ENCODE measurements around the gene CAPZA1. TPM values are rescaled to one million over a fixed set of nuclear protein-coding genes. Genes with fewer than 3 reads are reported as not detected.
"Not testable (repeated sequence)": the region's sequence is repeated elsewhere in the genome, so short reads cannot be mapped to it uniquely, and the experiment has no call there.

The CAPZA1 gene
- total and polyA plus RNA-seq, 12 donors = 60.1 to 178 (median 94.0) TPM

- WGBS, 4 donors = 0% methylated on average over 21 to 48 of the region's 48 CpGs
- H3K9me3 ChIP-seq (replicated peaks in 1 of 3) = no peaks in the 10 kb centered on the region
- peaks cover 17 to 43% of the 10 kb centered on the region in 2 donors for H3K4me1 ChIP-seq (replicated peaks in 1 of 2)
- H3K36me3 ChIP-seq (replicated peaks in 1 of 2) = peaks cover 0 to 6% of the 10 kb centered on the region in 2 donors
- no peak for TF ChIP-seq CTCF (IDR thresholded peaks at IDR 0.05)
- no peak for TF ChIP-seq POLR2A (IDR thresholded peaks at IDR 0.05)
- peak within 1 kb of the TSS; percentile 69 to 93 (median 88) for H3K4me3 ChIP-seq
- H3K27me3 ChIP-seq = no peaks in the 10 kb centered on the region
- H3K27ac ChIP-seq = peak within 1 kb of the TSS; percentile 95 to 99 (median 96)
- DNase-seq = peak; percentile 67 to 83 (median 76)
- intact Hi-C loops (cut with DNase I) = loop anchor here (5.0 to 10.0 kb wide), 5 partner anchors 88 to 224 kb away; partner anchors contain the start of genes CTTNBP2NL (in 1 of the 2), RHOC (in 1 of the 2) and WNT2B (in 1 of the 2)
Observed at GRCh38 chr1:112618721-112619517, 713 bp upstream of the CAPZA1 start, which contains the start of gene ST7L. Gene ST7L, minus strand, starts transcription at chr1:112619141. Its CDS starts 28 bp downstream, at chr1:112619113.

- Histone ChIP-seq H3K36me3 (replicated peaks in 1 of 2) (peaks cover 0 to 4% of the 10 kb centered on the region in 2 donors), H3K27me3 (no peaks in the 10 kb centered on the region), H3K4me3 (peak overlapping the region in 2 of 4 donors; percentile 84 to 92), H3K9me3 (replicated peaks in 1 of 3) (no peaks in the 10 kb centered on the region), H3K27ac (peak overlapping the region in 4 of 5 donors; percentile 95 to 99 (median 96)), H3K4me1 (replicated peaks in 1 of 2) (peaks cover 22 to 57% of the 10 kb centered on the region in 2 donors)
- TF ChIP-seq CTCF (IDR thresholded peaks at IDR 0.05) (no peak), POLR2A (IDR thresholded peaks at IDR 0.05) (no peak)
- WGBS, 4 donors = 0 to 2% (median 2%) methylated on average over 6 of the region's 6 CpGs
- intact Hi-C loops (cut with DNase I) = no loop called here
- no peak for DNase-seq
Observed at GRCh38 chr1:112620377-112620695, 704 bp downstream of the CAPZA1 start.

DNA sequence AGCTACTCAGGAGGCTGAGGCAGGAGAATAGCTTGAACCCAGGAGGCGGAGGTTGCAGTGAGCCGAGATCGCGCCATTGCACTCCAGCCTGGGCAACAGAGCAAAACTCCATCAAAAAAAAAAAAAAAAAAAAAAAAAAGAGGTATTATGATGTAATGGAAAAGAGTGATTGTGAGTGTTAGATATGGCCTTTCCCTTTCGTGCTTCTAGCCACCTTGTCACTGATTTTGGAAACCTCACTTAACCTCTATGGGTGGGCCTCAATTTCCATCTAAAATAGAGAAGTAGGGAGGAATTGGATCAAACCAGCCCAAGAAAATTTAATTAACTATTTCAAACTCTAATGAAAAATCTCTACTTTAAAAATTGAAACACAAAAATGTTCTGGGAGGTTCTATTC lies 4.9 kb downstream of the CAPZA1 start:
- H3K9me3 ChIP-seq (replicated peaks in 1 of 3); H3K36me3 ChIP-seq (replicated peaks in 1 of 2); H3K27ac ChIP-seq; H3K4me3 ChIP-seq; intact Hi-C loops (cut with DNase I); H3K27me3 ChIP-seq; DNase-seq: not testable (repeated sequence)
- 81 to 90% (median 85%) methylated on average over 4 to 5 of the region's 5 CpGs for WGBS, 4 donors
- peaks cover 19 to 71% of the 10 kb centered on the region in 2 donors for H3K4me1 ChIP-seq (replicated peaks in 1 of 2)

- no peak for TF ChIP-seq POLR2A (IDR thresholded peaks at IDR 0.05)
- intact Hi-C loops (cut with DNase I) = no loop called here
- H3K27ac ChIP-seq = peak overlapping the region in 1 of 5 donors; percentile 3
- peaks cover 16 to 68% of the 10 kb centered on the region in 2 donors for H3K4me1 ChIP-seq (replicated peaks in 1 of 2)
- DNase-seq = peak in 5 of 7 donors; percentile 49 to 77 (median 56)
- no peaks in the 10 kb centered on the region for H3K9me3 ChIP-seq (replicated peaks in 1 of 3)
- H3K27me3 ChIP-seq = no peaks in the 10 kb centered on the region
- 88 to 100% (median 95%) methylated on average over 2 of the region's 2 CpGs for WGBS, 4 donors
- no peak overlapping the region for H3K4me3 ChIP-seq
- no peaks in the 10 kb centered on the region for H3K36me3 ChIP-seq (replicated peaks in 1 of 2)
Observed at GRCh38 chr1:112625696-112626095, 6.1 kb downstream of the CAPZA1 start.

- Histone ChIP-seq H3K9me3 (replicated peaks in 1 of 3) (no peaks in the 10 kb centered on the region), H3K27me3 (no peaks in the 10 kb centered on the region), H3K4me1 (replicated peaks in 1 of 2) (peaks cover 11 to 63% of the 10 kb centered on the region in 2 donors), H3K36me3 (replicated peaks in 1 of 2) (no peaks in the 10 kb centered on the region), H3K4me3 (no peak overlapping the region), H3K27ac (no peak overlapping the region)
- WGBS, 4 donors = 94 to 97% (median 97%) methylated on average over 5 of the region's 5 CpGs
- DNase-seq = no peak
- no peak for TF ChIP-seq POLR2A (IDR thresholded peaks at IDR 0.05)
- TF ChIP-seq CTCF (IDR thresholded peaks at IDR 0.05) = no peak
- intact Hi-C loops (cut with DNase I) = no loop called here
Observed at GRCh38 chr1:112626193-112626592, 6.6 kb downstream of the CAPZA1 start.

Data from adrenal gland (tissue), 12 donors.